ENCODE measurements around the gene GLCE. TPM values are rescaled to one million over a fixed set of nuclear protein-coding genes. Genes with fewer than 3 reads are reported as not detected.

Gene GLCE
- total and polyA plus RNA-seq, 2 donors (not counting 1 experiment from before 2014, with no cell fraction given) = 21.7 to 23.9 TPM

- no peaks in the 10 kb centered on the region for H3K27me3 ChIP-seq (ENCODE audit: control insufficient read depth, insufficient read depth, low read length)
- H3K4me3 ChIP-seq (replicated peaks in 1 of 4; ENCODE audit: control extremely low read depth in 1 of 4, insufficient read depth in 1 of 4, low read depth in 3 of 4, low read length in 4 of 4) = no peak overlapping the region
Measured at GRCh38 chr15:69213786-69214185, 53.4 kb downstream of the GLCE start.

GRCh38 chr15:69215314-69216035 lies 55.0 kb downstream of the GLCE start:
- Histone ChIP-seq H3K9ac (ENCODE audit: insufficient read depth, low read length) (no peak overlapping the region), H2AFZ (ENCODE audit: low read length) (no peak overlapping the region), H3K4me3 (replicated peaks in 1 of 4; ENCODE audit: control extremely low read depth in 1 of 4, insufficient read depth in 1 of 4, low read depth in 3 of 4, low read length in 4 of 4) (no peak overlapping the region), H3K4me1 (ENCODE audit: control insufficient read depth, extremely low read depth, insufficient read depth, low read length) (no peaks in the 10 kb centered on the region), H3K36me3 (ENCODE audit: control insufficient read depth, insufficient read depth, low read length) (no peaks in the 10 kb centered on the region), H3K79me2 (ENCODE audit: control insufficient read depth, insufficient read depth, low read length) (no peaks in the 10 kb centered on the region), H3K9me3 (ENCODE audit: control insufficient read depth, insufficient read depth, low read depth, low read length) (no peaks in the 10 kb centered on the region), H3K27me3 (ENCODE audit: control insufficient read depth, insufficient read depth, low read length) (no peaks in the 10 kb centered on the region), H3K4me2 (ENCODE audit: extremely low read depth, insufficient read depth, low read length) (no peak overlapping the region), H3K27ac (ENCODE audit: insufficient read depth, low read length) (no peak overlapping the region), H4K20me1 (ENCODE audit: control insufficient read depth, extremely low read depth, insufficient read depth, low read length) (no peaks in the 10 kb centered on the region)
- no peak for DNase-seq (ENCODE audit: low read depth in 2 of 2)
- no peak for TF ChIP-seq CTCF (conservative IDR thresholded peaks at IDR 0.05 in 1 of 2, IDR thresholded peaks at IDR 0.05 in 1 of 2; ENCODE audit: low read depth in 1 of 2, low read length in 2 of 2)
- TF ChIP-seq EZH2 (IDR thresholded peaks at IDR 0.05; ENCODE audit: low read length, missing control alignments) = no peak

More at GRCh38 chr15:69213786-69214185, 53.4 kb downstream of the GLCE start:
- no peak for DNase-seq (ENCODE audit: low read depth in 2 of 2)
- H3K4me2 ChIP-seq (ENCODE audit: extremely low read depth, insufficient read depth, low read length) = no peak overlapping the region
- no peak overlapping the region for H2AFZ ChIP-seq (ENCODE audit: low read length)
- no peaks in the 10 kb centered on the region for H3K4me1 ChIP-seq (ENCODE audit: control insufficient read depth, extremely low read depth, insufficient read depth, low read length)
- no peaks in the 10 kb centered on the region for H3K9me3 ChIP-seq (ENCODE audit: control insufficient read depth, insufficient read depth, low read depth, low read length)
- no peaks in the 10 kb centered on the region for H4K20me1 ChIP-seq (ENCODE audit: control insufficient read depth, extremely low read depth, insufficient read depth, low read length)
- no peaks in the 10 kb centered on the region for H3K36me3 ChIP-seq (ENCODE audit: control insufficient read depth, insufficient read depth, low read length)
- H3K9ac ChIP-seq (ENCODE audit: insufficient read depth, low read length) = no peak overlapping the region
- no peak for TF ChIP-seq EZH2 (IDR thresholded peaks at IDR 0.05; ENCODE audit: low read length, missing control alignments)
- peak in 1 of 2 donors; percentile 22 for TF ChIP-seq CTCF (conservative IDR thresholded peaks at IDR 0.05 in 1 of 2, IDR thresholded peaks at IDR 0.05 in 1 of 2; ENCODE audit: low read depth in 1 of 2, low read length in 2 of 2)
- no peak overlapping the region for H3K27ac ChIP-seq (ENCODE audit: insufficient read depth, low read length)
- H3K79me2 ChIP-seq (ENCODE audit: control insufficient read depth, insufficient read depth, low read length) = no peaks in the 10 kb centered on the region

- Histone ChIP-seq H3K4me2 (ENCODE audit: extremely low read depth, insufficient read depth, low read length) (no peak overlapping the region), H3K9ac (ENCODE audit: insufficient read depth, low read length) (no peak overlapping the region), H2AFZ (ENCODE audit: low read length) (no peak overlapping the region), H3K27me3 (ENCODE audit: control insufficient read depth, insufficient read depth, low read length) (no peaks in the 10 kb centered on the region), H3K4me3 (replicated peaks in 1 of 4; ENCODE audit: control extremely low read depth in 1 of 4, insufficient read depth in 1 of 4, low read depth in 3 of 4, low read length in 4 of 4) (no peak overlapping the region), H3K27ac (ENCODE audit: insufficient read depth, low read length) (no peak overlapping the region), H3K36me3 (ENCODE audit: control insufficient read depth, insufficient read depth, low read length) (no peaks in the 10 kb centered on the region), H3K9me3 (ENCODE audit: control insufficient read depth, insufficient read depth, low read depth, low read length) (no peaks in the 10 kb centered on the region), H4K20me1 (ENCODE audit: control insufficient read depth, extremely low read depth, insufficient read depth, low read length) (no peaks in the 10 kb centered on the region), H3K4me1 (ENCODE audit: control insufficient read depth, extremely low read depth, insufficient read depth, low read length) (no peaks in the 10 kb centered on the region), H3K79me2 (ENCODE audit: control insufficient read depth, insufficient read depth, low read length) (no peaks in the 10 kb centered on the region)
- no peak for DNase-seq (ENCODE audit: low read depth in 2 of 2)
- TF ChIP-seq CTCF (conservative IDR thresholded peaks at IDR 0.05 in 1 of 2, IDR thresholded peaks at IDR 0.05 in 1 of 2; ENCODE audit: low read depth in 1 of 2, low read length in 2 of 2) = no peak
- no peak for TF ChIP-seq EZH2 (IDR thresholded peaks at IDR 0.05; ENCODE audit: low read length, missing control alignments)
Measured at GRCh38 chr15:69217381-69217780, 56.9 kb downstream of the GLCE start.

Data from fibroblast of lung (primary cell).